ENCODE results near the gene ST6GALNAC2. TPM values are rescaled to one million over a fixed set of nuclear protein-coding genes. Genes with fewer than 3 reads are reported as not detected.

ST6GALNAC2 gene
- total RNA-seq, 2 donors from 2014 or later: 21.0 to 23.1 TPM

GRCh38 chr17:76570457-76570856 is 15.2 kb downstream of the ST6GALNAC2 start:
- DNase-seq (ENCODE audit: low spot score): no peak
- Histone ChIP-seq H3K36me3 (no peaks in the 10 kb centered on the region), H3K4me3 (no peak overlapping the region), H3K9me3 (no peaks in the 10 kb centered on the region), H3K27me3 (replicated peaks; ENCODE audit: insufficient read depth) (no peaks in the 10 kb centered on the region), H3K4me1 (replicated peaks) (no peaks in the 10 kb centered on the region), H3K27ac (no peak overlapping the region)
- 85% methylated on average over 7 of the region's 7 CpGs for WGBS
- TF ChIP-seq POLR2AphosphoS5 (IDR thresholded peaks at IDR 0.05): no peak
- no peak for TF ChIP-seq CTCF (IDR thresholded peaks at IDR 0.05)
- no peak for TF ChIP-seq POLR2A (IDR thresholded peaks at IDR 0.05)
- intact Hi-C loops (cut with DNase I): no loop called here

DNA sequence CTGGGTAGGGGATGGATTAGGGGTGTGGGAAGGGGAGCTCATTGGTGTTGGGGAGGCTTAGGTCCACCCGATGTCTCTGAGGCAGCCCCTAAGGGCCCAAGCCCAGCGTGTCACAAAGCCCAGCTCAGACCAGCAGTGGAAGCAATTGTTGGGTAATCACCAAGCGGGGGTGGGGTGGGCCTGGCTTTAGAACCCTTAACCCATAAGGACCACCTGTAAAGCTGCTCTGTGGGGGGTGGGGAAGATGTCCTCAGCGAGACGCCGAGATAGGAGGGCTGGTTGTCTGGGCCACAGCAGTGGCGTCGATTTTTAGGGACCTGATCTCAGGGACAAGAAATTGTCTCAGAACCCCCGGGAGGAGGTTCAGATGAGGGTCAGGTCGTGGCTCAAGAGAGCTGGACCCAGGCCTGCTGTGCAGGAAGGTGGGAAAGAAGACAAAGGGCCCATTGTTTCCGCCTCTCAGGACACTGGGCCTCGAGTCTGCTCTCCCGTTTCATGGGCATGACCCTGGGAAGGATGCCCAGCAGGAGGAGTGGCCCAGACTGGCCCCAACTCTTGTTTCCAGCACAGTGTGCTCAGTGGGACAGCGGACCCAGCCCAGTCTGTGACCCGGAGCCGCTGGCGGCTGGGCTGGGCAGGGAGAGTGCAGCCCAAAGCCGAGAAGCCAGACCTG is 15.9 kb downstream of the ST6GALNAC2 start:
- intact Hi-C loops (cut with DNase I): no loop called here
- no peak overlapping the region for H3K4me3 ChIP-seq
- no peaks in the 10 kb centered on the region for H3K9me3 ChIP-seq
- no peaks in the 10 kb centered on the region for H3K27me3 ChIP-seq (replicated peaks; ENCODE audit: insufficient read depth)
- no peaks in the 10 kb centered on the region for H3K36me3 ChIP-seq
- H3K27ac ChIP-seq: no peak overlapping the region
- WGBS: 66% methylated on average over 14 of the region's 18 CpGs
- no peak for DNase-seq (ENCODE audit: low spot score)
- H3K4me1 ChIP-seq (replicated peaks): no peaks in the 10 kb centered on the region
- TF ChIP-seq POLR2A (IDR thresholded peaks at IDR 0.05): no peak

- Histone ChIP-seq H3K27ac (no peak overlapping the region), H3K4me3 (no peak overlapping the region), H3K4me1 (replicated peaks) (no peaks in the 10 kb centered on the region), H3K27me3 (replicated peaks; ENCODE audit: insufficient read depth) (no peaks in the 10 kb centered on the region), H3K36me3 (no peaks in the 10 kb centered on the region), H3K9me3 (no peaks in the 10 kb centered on the region)
- no peak for DNase-seq (ENCODE audit: low spot score)
- intact Hi-C loops (cut with DNase I): no loop called here
- WGBS: 55% methylated on average over 14 of the region's 19 CpGs
- TF ChIP-seq CTCF (IDR thresholded peaks at IDR 0.05) (no peak), POLR2AphosphoS5 (IDR thresholded peaks at IDR 0.05) (no peak), POLR2A (IDR thresholded peaks at IDR 0.05) (no peak)
Observed at GRCh38 chr17:76568811-76569221, 16.8 kb downstream of the ST6GALNAC2 start.

GRCh38 chr17:76567634-76568432 is 17.8 kb downstream of the ST6GALNAC2 start:
- intact Hi-C loops (cut with DNase I): no loop called here
- H3K27ac ChIP-seq: no peak overlapping the region
- TF ChIP-seq POLR2A (IDR thresholded peaks at IDR 0.05) (no peak), CTCF (IDR thresholded peaks at IDR 0.05) (no peak), POLR2AphosphoS5 (IDR thresholded peaks at IDR 0.05) (no peak)
- no peaks in the 10 kb centered on the region for H3K36me3 ChIP-seq
- H3K4me3 ChIP-seq: no peak overlapping the region
- H3K27me3 ChIP-seq (replicated peaks; ENCODE audit: insufficient read depth): no peaks in the 10 kb centered on the region
- WGBS: 70% methylated on average over 14 of the region's 14 CpGs
- H3K4me1 ChIP-seq (replicated peaks): no peaks in the 10 kb centered on the region
- H3K9me3 ChIP-seq: no peaks in the 10 kb centered on the region
- DNase-seq (ENCODE audit: low spot score): no peak

DNA sequence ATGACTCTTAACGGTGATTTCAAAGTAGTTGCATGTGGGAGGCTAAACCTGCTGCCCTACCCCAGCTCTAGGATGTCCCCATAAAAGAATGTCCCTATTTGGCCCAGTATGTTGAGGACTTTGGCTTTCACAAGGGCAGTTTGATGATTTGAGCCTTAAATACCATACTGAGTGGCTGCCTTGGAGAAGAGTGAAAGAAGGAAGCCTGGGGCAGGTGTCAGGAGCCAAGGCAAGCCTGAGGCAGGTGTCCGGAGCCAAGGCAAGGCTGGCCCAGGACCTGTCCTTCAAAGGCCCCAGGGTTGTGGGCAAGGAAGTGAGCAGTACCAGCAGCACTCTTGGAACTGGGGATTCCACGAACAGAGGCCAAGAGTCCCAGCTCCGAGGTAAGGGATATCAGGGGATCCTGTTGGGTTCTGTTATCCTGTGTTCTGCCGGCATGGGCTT is 18.6 kb downstream of the ST6GALNAC2 start:
- intact Hi-C loops (cut with DNase I): no loop called here
- Histone ChIP-seq H3K27ac (no peak overlapping the region), H3K4me1 (replicated peaks) (no peaks in the 10 kb centered on the region), H3K4me3 (no peak overlapping the region), H3K36me3 (no peaks in the 10 kb centered on the region), H3K9me3 (no peaks in the 10 kb centered on the region), H3K27me3 (replicated peaks; ENCODE audit: insufficient read depth) (no peaks in the 10 kb centered on the region)
- TF ChIP-seq CTCF (IDR thresholded peaks at IDR 0.05): no peak
- no peak for TF ChIP-seq POLR2A (IDR thresholded peaks at IDR 0.05)
- no peak for TF ChIP-seq POLR2AphosphoS5 (IDR thresholded peaks at IDR 0.05)
- WGBS: 63% methylated on average over 5 of the region's 5 CpGs
- DNase-seq (ENCODE audit: low spot score): no peak
